ENCODE results near the gene PCDHGB6. TPM values are rescaled to one million over a fixed set of nuclear protein-coding genes. Genes with fewer than 3 reads are reported as not detected.
"Not testable (repeated sequence)": the region's sequence is repeated elsewhere in the genome, so short reads cannot be mapped to it uniquely, and the experiment has no call there.

PCDHGB6 gene
- total RNA-seq, 4 donors from 2014 or later: 1.4 to 5.7 (median 4.2) TPM

DNA sequence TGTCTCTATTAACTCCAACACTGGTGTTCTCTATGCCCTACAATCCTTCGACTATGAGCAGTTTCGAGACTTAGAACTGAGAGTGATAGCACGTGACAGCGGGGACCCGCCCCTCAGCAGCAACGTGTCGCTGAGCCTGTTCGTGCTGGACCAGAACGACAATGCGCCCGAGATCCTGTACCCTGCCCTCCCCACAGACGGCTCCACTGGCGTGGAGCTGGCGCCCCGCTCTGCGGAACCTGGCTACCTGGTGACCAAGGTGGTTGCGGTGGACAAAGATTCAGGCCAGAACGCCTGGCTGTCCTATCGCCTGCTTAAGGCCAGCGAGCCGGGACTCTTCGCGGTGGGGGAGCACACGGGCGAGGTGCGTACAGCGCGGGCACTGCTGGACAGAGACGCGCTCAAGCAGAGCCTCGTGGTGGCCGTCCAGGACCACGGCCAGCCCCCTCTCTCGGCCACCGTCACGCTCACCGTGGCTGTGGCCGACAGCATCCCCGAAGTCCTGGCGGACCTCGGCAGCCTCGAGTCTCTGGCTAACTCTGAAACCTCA, 15.0 kb downstream of the PCDHGB6 start:
- H3K4me1 ChIP-seq: peaks cover 0 to 8% (median 0%) of the 10 kb centered on the region in 3 donors
- DNase-seq: no peak
- intact Hi-C loops (cut with DNase I): no loop called here
- peaks cover 0 to 9% (median 0%) of the 10 kb centered on the region in 3 donors for H3K36me3 ChIP-seq
- H3K27ac ChIP-seq: no peak overlapping the region
- TF ChIP-seq, protein P1, sequence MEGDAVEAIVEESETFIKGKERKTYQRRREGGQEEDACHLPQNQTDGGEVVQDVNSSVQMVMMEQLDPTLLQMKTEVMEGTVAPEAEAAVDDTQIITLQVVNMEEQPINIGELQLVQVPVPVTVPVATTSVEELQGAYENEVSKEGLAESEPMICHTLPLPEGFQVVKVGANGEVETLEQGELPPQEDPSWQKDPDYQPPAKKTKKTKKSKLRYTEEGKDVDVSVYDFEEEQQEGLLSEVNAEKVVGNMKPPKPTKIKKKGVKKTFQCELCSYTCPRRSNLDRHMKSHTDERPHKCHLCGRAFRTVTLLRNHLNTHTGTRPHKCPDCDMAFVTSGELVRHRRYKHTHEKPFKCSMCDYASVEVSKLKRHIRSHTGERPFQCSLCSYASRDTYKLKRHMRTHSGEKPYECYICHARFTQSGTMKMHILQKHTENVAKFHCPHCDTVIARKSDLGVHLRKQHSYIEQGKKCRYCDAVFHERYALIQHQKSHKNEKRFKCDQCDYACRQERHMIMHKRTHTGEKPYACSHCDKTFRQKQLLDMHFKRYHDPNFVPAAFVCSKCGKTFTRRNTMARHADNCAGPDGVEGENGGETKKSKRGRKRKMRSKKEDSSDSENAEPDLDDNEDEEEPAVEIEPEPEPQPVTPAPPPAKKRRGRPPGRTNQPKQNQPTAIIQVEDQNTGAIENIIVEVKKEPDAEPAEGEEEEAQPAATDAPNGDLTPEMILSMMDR (IDR thresholded peaks at IDR 0.05): no peak
- TF ChIP-seq POLR2A (IDR thresholded peaks at IDR 0.05): no peak
- H3K4me3 ChIP-seq: peak overlapping the region in 1 of 4 donors; percentile 5
- no CpG with 5 or more reads among the region's 42 CpGs for WGBS, 2 donors
- peaks cover 0 to 39% (median 0%) of the 10 kb centered on the region in 4 donors for H3K27me3 ChIP-seq
- H3K9me3 ChIP-seq: peaks cover 29 to 100% (median 93%) of the 10 kb centered on the region in 3 donors

DNA sequence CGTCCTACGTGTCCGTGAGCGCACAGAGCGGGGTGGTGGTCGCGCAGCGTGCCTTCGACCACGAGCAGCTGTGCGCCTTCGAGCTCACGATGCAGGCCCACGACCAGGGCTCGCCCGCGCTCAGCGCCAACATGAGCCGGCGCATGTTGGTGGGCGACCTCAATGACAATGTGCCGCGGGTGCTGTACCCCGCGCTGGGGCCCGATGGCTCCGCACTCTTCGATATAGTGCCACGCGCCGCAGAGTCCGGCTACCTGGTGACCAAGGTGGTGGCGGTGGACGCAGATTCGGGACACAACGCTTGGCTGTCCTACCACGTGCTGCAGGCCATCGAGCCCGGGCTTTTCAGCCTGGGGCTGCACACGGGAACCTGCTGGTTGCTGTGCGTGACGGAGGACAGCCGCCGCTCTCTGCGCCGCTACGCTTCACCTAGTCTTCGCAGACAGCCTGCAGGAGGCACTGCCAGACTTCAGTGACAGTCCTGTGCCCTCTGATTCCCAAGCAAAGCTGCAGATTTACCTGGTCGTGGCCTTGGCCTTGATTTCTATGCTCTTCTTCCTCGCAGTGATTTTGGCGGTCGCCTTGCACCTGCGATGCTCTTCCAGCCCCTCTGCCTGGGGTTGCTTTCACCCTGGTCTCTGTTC, 20.1 kb downstream of the PCDHGB6 start:
- TF ChIP-seq, protein P1 (IDR thresholded peaks at IDR 0.05): no peak
- TF ChIP-seq POLR2A (IDR thresholded peaks at IDR 0.05): no peak
- no peaks in the 10 kb centered on the region for H3K36me3 ChIP-seq
- intact Hi-C loops (cut with DNase I): no loop called here
- peaks cover 0 to 12% (median 0%) of the 10 kb centered on the region in 4 donors for H3K27me3 ChIP-seq
- 53 to 57% methylated on average over 18 to 28 of the region's 53 CpGs for whole genome bisulfite sequencing, 2 donors
- no peak for DNase-seq
- H3K4me1 ChIP-seq: peaks cover 0 to 12% (median 0%) of the 10 kb centered on the region in 3 donors
- no peak overlapping the region for H3K27ac ChIP-seq
- peaks cover 15 to 100% (median 90%) of the 10 kb centered on the region in 3 donors for H3K9me3 ChIP-seq
- H3K4me3 ChIP-seq: peak overlapping the region in 1 of 4 donors; percentile 8

DNA sequence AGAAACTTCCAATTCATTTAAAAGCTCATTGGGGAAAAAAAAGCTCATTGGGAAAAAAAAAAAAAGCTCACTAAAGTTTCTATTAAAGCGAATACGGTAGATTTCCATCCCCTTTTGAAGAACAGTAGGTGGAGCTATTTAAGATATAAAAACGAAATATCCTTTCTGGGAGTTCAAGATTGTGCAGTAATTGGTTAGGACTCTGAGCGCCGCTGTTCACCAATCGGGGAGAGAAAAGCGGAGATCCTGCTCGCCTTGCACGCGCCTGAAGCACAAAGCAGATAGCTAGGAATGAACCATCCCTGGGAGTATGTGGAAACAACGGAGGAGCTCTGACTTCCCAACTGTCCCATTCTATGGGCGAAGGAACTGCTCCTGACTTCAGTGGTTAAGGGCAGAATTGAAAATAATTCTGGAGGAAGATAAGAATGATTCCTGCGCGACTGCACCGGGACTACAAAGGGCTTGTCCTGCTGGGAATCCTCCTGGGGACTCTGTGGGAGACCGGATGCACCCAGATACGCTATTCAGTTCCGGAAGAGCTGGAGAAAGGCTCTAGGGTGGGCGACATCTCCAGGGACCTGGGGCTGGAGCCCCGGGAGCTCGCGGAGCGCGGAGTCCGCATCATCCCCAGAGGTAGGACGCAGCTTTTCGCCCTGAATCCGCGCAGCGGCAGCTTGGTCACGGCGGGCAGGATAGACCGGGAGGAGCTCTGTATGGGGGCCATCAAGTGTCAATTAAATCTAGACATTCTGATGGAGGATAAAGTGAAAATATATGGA, 22.7 kb downstream of the PCDHGB6 start, which contains the start of gene PCDHGA12:
Gene PCDHGA12, plus strand, starts transcription at position 176 of the 782 bp plus-strand sequence. Its CDS starts 253 bp downstream, at position 429.
- peaks cover 0 to 12% (median 0%) of the 10 kb centered on the region in 3 donors for H3K4me1 ChIP-seq
- peak within 1 kb of the TSS; percentile 2 to 49 (median 24) for H3K4me3 ChIP-seq
- no peaks in the 10 kb centered on the region for H3K36me3 ChIP-seq
- no peak within 1 kb of the TSS for H3K27ac ChIP-seq
- no peak for DNase-seq
- intact Hi-C loops (cut with DNase I): no loop called here
- no peak for TF ChIP-seq POLR2A (IDR thresholded peaks at IDR 0.05)
- TF ChIP-seq, protein P1 (IDR thresholded peaks at IDR 0.05): peak in 2 of 6 experiments; percentile 29 to 45
- 22 to 39% methylated on average over 32 of the region's 33 CpGs for WGBS, 2 donors
- peaks cover 16 to 100% (median 86%) of the 10 kb centered on the region in 3 donors for H3K9me3 ChIP-seq
- peaks cover 0 to 7% (median 0%) of the 10 kb centered on the region in 4 donors for H3K27me3 ChIP-seq

DNA sequence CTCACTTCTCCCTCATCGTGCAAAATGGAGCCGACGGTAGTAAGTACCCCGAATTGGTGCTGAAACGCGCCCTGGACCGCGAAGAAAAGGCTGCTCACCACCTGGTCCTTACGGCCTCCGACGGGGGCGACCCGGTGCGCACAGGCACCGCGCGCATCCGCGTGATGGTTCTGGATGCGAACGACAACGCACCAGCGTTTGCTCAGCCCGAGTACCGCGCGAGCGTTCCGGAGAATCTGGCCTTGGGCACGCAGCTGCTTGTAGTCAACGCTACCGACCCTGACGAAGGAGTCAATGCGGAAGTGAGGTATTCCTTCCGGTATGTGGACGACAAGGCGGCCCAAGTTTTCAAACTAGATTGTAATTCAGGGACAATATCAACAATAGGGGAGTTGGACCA, 23.5 kb downstream of the PCDHGB6 start:
- intact Hi-C loops (cut with DNase I): no loop called here
- peak overlapping the region in 2 of 4 donors; percentile 34 to 49 for H3K4me3 ChIP-seq
- H3K36me3 ChIP-seq: no peaks in the 10 kb centered on the region
- H3K27me3 ChIP-seq: peaks cover 0 to 7% (median 0%) of the 10 kb centered on the region in 4 donors
- TF ChIP-seq, protein P1 (IDR thresholded peaks at IDR 0.05): no peak
- no peak for TF ChIP-seq POLR2A (IDR thresholded peaks at IDR 0.05)
- WGBS, 2 donors: 21 to 22% methylated on average over 4 to 10 of the region's 37 CpGs
- H3K4me1 ChIP-seq: peaks cover 0 to 12% (median 0%) of the 10 kb centered on the region in 3 donors
- peaks cover 16 to 100% (median 82%) of the 10 kb centered on the region in 3 donors for H3K9me3 ChIP-seq
- H3K27ac ChIP-seq: no peak overlapping the region
- no peak for DNase-seq

DNA sequence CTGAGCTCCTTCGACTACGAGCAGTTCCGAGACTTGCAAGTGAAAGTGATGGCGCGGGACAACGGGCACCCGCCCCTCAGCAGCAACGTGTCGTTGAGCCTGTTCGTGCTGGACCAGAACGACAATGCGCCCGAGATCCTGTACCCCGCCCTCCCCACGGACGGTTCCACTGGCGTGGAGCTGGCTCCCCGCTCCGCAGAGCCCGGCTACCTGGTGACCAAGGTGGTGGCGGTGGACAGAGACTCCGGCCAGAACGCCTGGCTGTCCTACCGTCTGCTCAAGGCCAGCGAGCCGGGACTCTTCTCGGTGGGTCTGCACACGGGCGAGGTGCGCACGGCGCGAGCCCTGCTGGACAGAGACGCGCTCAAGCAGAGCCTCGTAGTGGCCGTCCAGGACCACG, 24.5 kb downstream of the PCDHGB6 start:
- DNase-seq; intact Hi-C loops (cut with DNase I): not testable (repeated sequence)

DNA sequence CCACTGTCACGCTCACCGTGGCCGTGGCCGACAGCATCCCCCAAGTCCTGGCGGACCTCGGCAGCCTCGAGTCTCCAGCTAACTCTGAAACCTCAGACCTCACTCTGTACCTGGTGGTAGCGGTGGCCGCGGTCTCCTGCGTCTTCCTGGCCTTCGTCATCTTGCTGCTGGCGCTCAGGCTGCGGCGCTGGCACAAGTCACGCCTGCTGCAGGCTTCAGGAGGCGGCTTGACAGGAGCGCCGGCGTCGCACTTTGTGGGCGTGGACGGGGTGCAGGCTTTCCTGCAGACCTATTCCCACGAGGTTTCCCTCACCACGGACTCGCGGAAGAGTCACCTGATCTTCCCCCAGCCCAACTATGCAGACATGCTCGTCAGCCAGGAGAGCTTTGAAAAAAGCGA, 24.9 kb downstream of the PCDHGB6 start:
- H3K4me3 ChIP-seq: peak overlapping the region in 1 of 4 donors; percentile 49
- H3K27ac ChIP-seq; DNase-seq; intact Hi-C loops (cut with DNase I); H3K27me3 ChIP-seq; H3K36me3 ChIP-seq: not testable (repeated sequence)
- H3K9me3 ChIP-seq: peaks cover 12 to 100% (median 78%) of the 10 kb centered on the region in 3 donors
- WGBS, 2 donors: 27 to 39% methylated on average over 9 to 20 of the region's 29 CpGs
- peaks cover 0 to 12% (median 0%) of the 10 kb centered on the region in 3 donors for H3K4me1 ChIP-seq

More for the DNA sequence above, 24.5 kb downstream of the PCDHGB6 start:
- H3K4me1 ChIP-seq: peaks cover 0 to 12% (median 0%) of the 10 kb centered on the region in 3 donors
- H3K27me3 ChIP-seq, H3K36me3 ChIP-seq, H3K27ac ChIP-seq: not testable (repeated sequence)
- 50% methylated on average over 8 of the region's 38 CpGs; no CpG with 5 or more reads in 1 of the 2 donors for WGBS, 2 donors
- H3K4me3 ChIP-seq: peak overlapping the region in 1 of 4 donors; percentile 49
- peaks cover 16 to 100% (median 79%) of the 10 kb centered on the region in 3 donors for H3K9me3 ChIP-seq
